Large intestine (tissue), 12 donors: ENCODE data around the gene SLIRP. TPM values are rescaled to one million over a fixed set of nuclear protein-coding genes. Genes with fewer than 3 reads are reported as not detected.
"Not testable (repeated sequence)": the region's sequence is repeated elsewhere in the genome, so short reads cannot be mapped to it uniquely, and the experiment has no call there.

ENCODE experiments used
- DNase-seq, 2 donors: peaks; one replicate each; pipeline versions ENCODE4 v3.0.0 to v3.0.0-alpha.2; 2013
- H3K27ac ChIP-seq: one replicate; pipeline ENCODE4 v1.5.1; 2013; ENCODE audit warnings: low read length
- H3K27me3 ChIP-seq: 2 replicates; pipeline ENCODE4 v1.6.1; 2013; ENCODE audit warnings: low read length; ENCODE audit not compliant: control insufficient read depth, insufficient read depth
- H3K36me3 ChIP-seq: 2 replicates; pipeline ENCODE4 v1.6.1; 2013; ENCODE audit warnings: low read length; ENCODE audit not compliant: control insufficient read depth, insufficient read depth
- H3K4me1 ChIP-seq: one replicate; pipeline ENCODE4 v1.6.1; 2013; ENCODE audit warnings: low read length; ENCODE audit not compliant: control insufficient read depth, insufficient read depth
- H3K4me3 ChIP-seq: one replicate; pipeline ENCODE4 v1.5.1; 2013; ENCODE audit warnings: low read length
- H3K9me3 ChIP-seq: one replicate; pipeline ENCODE4 v1.6.1; 2013; ENCODE audit warnings: mild to moderate bottlenecking, low read depth, low read length, moderate library complexity; ENCODE audit not compliant: control insufficient read depth
- WGBS: methylation state at CpG from one replicate; pipeline ENCODE4 v1.1.5; 2013; ENCODE audit warnings: low lambda C conversion rate; ENCODE audit not compliant: insufficient coverage; 5-methylcytosine and 5-hydroxymethylcytosine counted together
- long read RNA-seq, 11 donors: transcript quantifications; one replicate each; lab custom pipeline, GENCODE V29; 2026
- polyA plus RNA-seq: library from polyadenylated mRNA; unstranded; fragments of 120-200 nt; gene quantifications from one replicate; pipeline ENCODE4 v1.2.1, GENCODE V29; 2013

Gene SLIRP
- 115 TPM for polyA plus RNA-seq
- long read RNA-seq, donor 1, transcript SLIRP-209 (4 exons, 408 nt), result major isoform, 58 of 65 reads
- long read RNA-seq, donor 1, partial matches to known transcripts, result 0 of 65 reads
- long read RNA-seq, donor 1, other reads (novel, unspliced or antisense), result 0 of 65 reads
- long read RNA-seq, donor 2, transcript SLIRP-207 (3 exons, 729 nt), result minor isoform, 5 of 161 reads
- long read RNA-seq, donor 2, transcript SLIRP-201 (4 exons, 394 nt), result minor isoform, 7 of 161 reads
- long read RNA-seq, donor 2, transcript SLIRP-209 (4 exons, 408 nt), result major isoform, 143 of 161 reads
- long read RNA-seq, donor 2, partial matches to known transcripts, result 0 of 161 reads
- long read RNA-seq, donor 2, other reads (novel, unspliced or antisense), result 0 of 161 reads
- long read RNA-seq, donor 3, result 0 reads
- long read RNA-seq, donor 4, transcript SLIRP-209 (4 exons, 408 nt), result major isoform, 20 of 20 reads
- long read RNA-seq, donor 4, partial matches to known transcripts, result 0 of 20 reads
- long read RNA-seq, donor 4, other reads (novel, unspliced or antisense), result 0 of 20 reads
- long read RNA-seq, donor 5, transcript SLIRP-209 (4 exons, 408 nt), result major isoform, 65 of 101 reads
- long read RNA-seq, donor 5, partial matches to known transcripts, result 14 of 101 reads
- long read RNA-seq, donor 5, other reads (novel, unspliced or antisense), result 14 of 101 reads
- long read RNA-seq, donor 6, transcript SLIRP-209 (4 exons, 408 nt), result major isoform, 91 of 209 reads
- long read RNA-seq, donor 6, transcript SLIRP-201 (4 exons, 394 nt), result minor isoform, 6 of 209 reads
- long read RNA-seq, donor 6, partial matches to known transcripts, result 98 of 209 reads
- long read RNA-seq, donor 6, other reads (novel, unspliced or antisense), result 7 of 209 reads
- long read RNA-seq, donor 7, transcript SLIRP-201 (4 exons, 394 nt), result minor isoform, 7 of 92 reads
- long read RNA-seq, donor 7, transcript SLIRP-209 (4 exons, 408 nt), result major isoform, 82 of 92 reads
- long read RNA-seq, donor 7, partial matches to known transcripts, result 0 of 92 reads
- long read RNA-seq, donor 7, other reads (novel, unspliced or antisense), result 0 of 92 reads
- long read RNA-seq, donor 8, transcript SLIRP-201 (4 exons, 394 nt), result minor isoform, 7 of 361 reads
- long read RNA-seq, donor 8, transcript SLIRP-209 (4 exons, 408 nt), result major isoform, 215 of 361 reads
- long read RNA-seq, donor 8, transcript SLIRP-207 (3 exons, 729 nt), result minor isoform, 6 of 361 reads
- long read RNA-seq, donor 8, partial matches to known transcripts, result 102 of 361 reads
- long read RNA-seq, donor 8, other reads (novel, unspliced or antisense), result 22 of 361 reads
- long read RNA-seq, donor 9, transcript SLIRP-201 (4 exons, 394 nt), result minor isoform, 6 of 241 reads
- long read RNA-seq, donor 9, transcript SLIRP-207 (3 exons, 729 nt), result minor isoform, 5 of 241 reads
- long read RNA-seq, donor 9, transcript SLIRP-202 (4 exons, 285 nt), result minor isoform, 6 of 241 reads
- long read RNA-seq, donor 9, transcript SLIRP-209 (4 exons, 408 nt), result major isoform, 153 of 241 reads
- long read RNA-seq, donor 9, partial matches to known transcripts, result 60 of 241 reads
- long read RNA-seq, donor 9, other reads (novel, unspliced or antisense), result 9 of 241 reads
- long read RNA-seq, donor 10, transcript SLIRP-201 (4 exons, 394 nt), result minor isoform, 6 of 150 reads
- long read RNA-seq, donor 10, transcript SLIRP-209 (4 exons, 408 nt), result major isoform, 140 of 150 reads
- long read RNA-seq, donor 10, partial matches to known transcripts, result 0 of 150 reads
- long read RNA-seq, donor 10, other reads (novel, unspliced or antisense), result 0 of 150 reads
- long read RNA-seq, donor 11, transcript SLIRP-208 (3 exons, 450 nt), result minor isoform, 5 of 138 reads
- long read RNA-seq, donor 11, transcript SLIRP-209 (4 exons, 408 nt), result major isoform, 104 of 138 reads
- long read RNA-seq, donor 11, partial matches to known transcripts, result 14 of 138 reads
- long read RNA-seq, donor 11, other reads (novel, unspliced or antisense), result 10 of 138 reads

- 0% methylated on average over 1 of the region's 49 CpGs for WGBS
- peak; percentile 84 to 90 for DNase-seq
- Histone ChIP-seq H3K27me3 (no peaks in the 10 kb centered on the region), H3K4me1 (peaks cover 18% of the 10 kb centered on the region), H3K27ac (peak within 1 kb of the TSS; percentile 30), H3K4me3 (peak within 1 kb of the TSS; percentile 76), H3K9me3 (no peaks in the 10 kb centered on the region), H3K36me3 (peaks cover 35% of the 10 kb centered on the region)
Measured at GRCh38 chr14:77707724-77708408, at the start of gene SLIRP, which contains the start of gene ALKBH1. Gene SLIRP (plus strand): TSS chr14:77708103. CDS start chr14:77708112, 9 bp downstream. Gene ALKBH1 (minus strand): TSS chr14:77708023. CDS start chr14:77708004, 19 bp downstream.

GRCh38 chr14:77659831-77660230 lies 48.1 kb upstream of the SLIRP start:
- Histone ChIP-seq H3K4me3 (no peak overlapping the region), H3K27me3 (no peaks in the 10 kb centered on the region), H3K4me1 (no peaks in the 10 kb centered on the region), H3K27ac (no peak overlapping the region), H3K9me3 (no peaks in the 10 kb centered on the region), H3K36me3 (no peaks in the 10 kb centered on the region)
- no CpG with 5 or more reads among the region's 2 CpGs for WGBS
- DNase-seq, result no peak

DNA sequence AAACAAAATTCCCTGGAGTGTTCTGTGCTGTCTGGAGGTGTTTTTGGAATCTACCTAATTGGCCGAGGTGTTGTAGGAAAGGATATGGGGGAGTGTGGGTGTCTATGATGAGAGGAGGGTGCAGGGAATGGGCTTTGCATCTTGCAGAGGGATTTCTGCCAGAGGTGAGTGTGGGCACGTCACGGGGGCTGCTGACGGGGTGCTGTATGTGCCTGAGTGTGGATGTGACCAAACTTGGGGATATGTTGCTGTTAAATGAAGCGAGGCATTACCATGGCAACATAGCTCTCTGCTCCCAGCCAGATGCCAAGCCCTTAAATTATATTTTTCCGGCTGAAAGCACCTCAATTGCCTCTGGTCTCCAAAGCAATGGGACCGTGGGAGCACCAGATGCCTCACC lies 47.1 kb upstream of the SLIRP start:
- no peak for DNase-seq
- Histone ChIP-seq H3K9me3 (no peaks in the 10 kb centered on the region), H3K4me3 (no peak overlapping the region), H3K36me3 (no peaks in the 10 kb centered on the region), H3K27me3 (no peaks in the 10 kb centered on the region), H3K4me1 (no peaks in the 10 kb centered on the region), H3K27ac (no peak overlapping the region)
- no CpG with 5 or more reads among the region's 7 CpGs for WGBS

GRCh38 chr14:77661562-77661961 lies 46.3 kb upstream of the SLIRP start:
- not testable (repeated sequence) for H3K9me3 ChIP-seq, H3K4me3 ChIP-seq, H3K4me1 ChIP-seq, H3K27me3 ChIP-seq, H3K36me3 ChIP-seq, H3K27ac ChIP-seq, DNase-seq
- no CpG with 5 or more reads among the region's 9 CpGs for WGBS

- no peaks in the 10 kb centered on the region for H3K36me3 ChIP-seq
- no peaks in the 10 kb centered on the region for H3K9me3 ChIP-seq
- WGBS, result 100% methylated on average over 1 of the region's 6 CpGs
- H3K4me3 ChIP-seq, result no peak overlapping the region
- H3K27ac ChIP-seq, result no peak overlapping the region
- no peaks in the 10 kb centered on the region for H3K27me3 ChIP-seq
- no peak for DNase-seq
- no peaks in the 10 kb centered on the region for H3K4me1 ChIP-seq
Measured at GRCh38 chr14:77663293-77663692, 44.6 kb upstream of the SLIRP start.

DNA sequence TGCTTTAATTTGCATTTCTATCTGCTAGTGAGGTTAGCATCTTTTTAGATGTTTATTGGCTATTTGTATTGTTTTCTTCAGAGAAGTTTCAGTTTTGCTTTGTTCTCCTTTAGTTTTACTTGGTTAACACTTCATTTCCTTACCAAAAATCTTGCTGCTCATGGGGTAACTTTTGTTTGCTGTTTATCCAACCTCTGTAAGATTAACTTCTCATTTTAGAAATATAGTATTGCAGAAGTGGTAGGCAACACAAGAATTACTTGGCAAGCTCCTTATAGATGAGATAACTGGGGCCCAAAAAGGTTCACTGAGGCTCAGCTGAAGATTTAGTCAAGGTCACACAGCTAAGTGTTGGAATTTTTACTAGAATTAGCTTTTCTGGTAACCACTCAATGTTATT lies 40.6 kb upstream of the SLIRP start:
- DNase-seq, result no peak
- Histone ChIP-seq H3K27me3 (no peaks in the 10 kb centered on the region), H3K9me3 (no peaks in the 10 kb centered on the region), H3K27ac (no peak overlapping the region), H3K4me1 (no peaks in the 10 kb centered on the region), H3K36me3 (peaks cover 1% of the 10 kb centered on the region), H3K4me3 (no peak overlapping the region)

DNA sequence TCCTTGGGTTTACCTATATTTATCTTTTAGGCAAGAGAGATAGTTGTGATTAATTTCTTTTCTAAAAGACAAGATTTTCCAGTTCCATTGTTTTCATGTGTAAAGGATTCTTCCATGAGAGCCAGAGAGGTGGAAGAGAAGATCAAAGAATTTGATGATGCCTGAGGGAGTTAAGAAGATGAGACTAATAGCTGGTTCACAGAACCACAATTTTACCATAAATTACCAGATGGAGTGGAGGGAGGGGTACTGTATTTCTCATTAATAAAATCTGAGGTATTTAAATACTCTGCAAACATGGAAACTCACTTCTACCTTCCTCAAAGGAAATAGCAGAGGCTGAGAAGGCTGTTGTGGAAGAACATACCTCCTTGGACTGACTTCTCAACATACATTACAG lies 34.7 kb upstream of the SLIRP start:
- H3K36me3 ChIP-seq, result peaks cover 27% of the 10 kb centered on the region
- H3K4me1 ChIP-seq, result peaks cover 8% of the 10 kb centered on the region
- no peaks in the 10 kb centered on the region for H3K9me3 ChIP-seq
- no peaks in the 10 kb centered on the region for H3K27me3 ChIP-seq
- no peak for DNase-seq
- no peak overlapping the region for H3K4me3 ChIP-seq
- H3K27ac ChIP-seq, result no peak overlapping the region

DNA sequence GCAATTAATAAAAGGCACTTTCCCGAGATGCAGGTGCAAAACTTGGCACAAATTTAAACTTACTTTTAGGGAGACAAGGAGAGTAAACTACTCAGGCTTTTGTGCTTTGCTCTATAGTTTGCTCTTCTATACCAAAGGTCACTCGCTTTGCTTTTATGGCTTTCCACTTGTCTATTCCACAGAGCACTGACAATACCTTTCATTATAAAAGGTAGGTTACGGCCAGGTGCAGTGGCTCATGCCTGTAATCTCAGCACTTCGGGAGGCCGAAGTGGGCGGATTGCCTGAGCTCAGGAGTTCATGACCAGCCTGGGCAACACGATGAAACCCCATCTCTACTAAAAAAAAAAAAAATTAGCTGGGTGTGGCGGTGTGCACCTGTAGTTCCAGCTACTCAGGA lies 33.0 kb upstream of the SLIRP start:
- Histone ChIP-seq H3K4me1 (peaks cover 8% of the 10 kb centered on the region), H3K36me3 (peaks cover 41% of the 10 kb centered on the region), H3K4me3 (no peak overlapping the region), H3K27me3 (no peaks in the 10 kb centered on the region), H3K27ac (peak overlapping the region; percentile 17), H3K9me3 (no peaks in the 10 kb centered on the region)
- peak; percentile 15 to 78 for DNase-seq
- no CpG with 5 or more reads among the region's 8 CpGs for WGBS
